SU-DHL-6 (cell line): ENCODE measurements around the gene ITGA11.

Experiments used
- H2AFZ ChIP-seq: fragments of 200-600 bp; sonication (generic); 2 replicates; pipeline ENCODE4 v1.6.1; 2014; ENCODE audit warnings: low read depth, mild to moderate bottlenecking, moderate library complexity, mixed read lengths, antibody characterized with exemption, low read length; ENCODE audit not compliant: severe bottlenecking
- H3F3A ChIP-seq: fragments of 200-600 bp; shearing (Covaris generic); 2 replicates; pipeline ENCODE4 v1.6.0; 2016; ENCODE audit warnings: antibody characterized with exemption, mild to moderate bottlenecking; ENCODE audit not compliant: insufficient read depth
- H3K27ac ChIP-seq: fragments of 200-600 bp; sonication (generic); 2 replicates; pipeline ENCODE4 v1.5.1; 2016; ENCODE audit warnings: low read depth, mild to moderate bottlenecking, low read length, moderate library complexity, mixed read lengths
- H3K27me3 ChIP-seq: fragments of 200-600 bp; sonication (generic), shearing (Covaris generic); 2 replicates; pipeline ENCODE4 v1.6.0; 2014; ENCODE audit warnings: mild to moderate bottlenecking, low read length
- H3K36me3 ChIP-seq: fragments of 200-600 bp; sonication (generic); 2 replicates; pipeline ENCODE4 v1.6.1; 2014; ENCODE audit warnings: mild to moderate bottlenecking, low read length, mixed read lengths
- H3K4me2 ChIP-seq: fragments of 300-600, 200-600 bp; shearing (Covaris generic), sonication (generic); 2 replicates; pipeline ENCODE4 v1.6.0; 2014; ENCODE audit warnings: low read length, low read depth, mild to moderate bottlenecking; ENCODE audit not compliant: poor library complexity, severe bottlenecking
- H3K4me3 ChIP-seq: fragments of 200-600 bp; sonication (generic); 2 replicates; pipeline ENCODE4 v1.5.1; 2014; ENCODE audit warnings: antibody characterized with exemption, low read length, mild to moderate bottlenecking, mixed read lengths; ENCODE audit not compliant: insufficient read depth, poor library complexity, severe bottlenecking
- H3K79me2 ChIP-seq: fragments of 200-600 bp; sonication (generic); 2 replicates; pipeline ENCODE4 v1.6.1; 2014; ENCODE audit warnings: mild to moderate bottlenecking, low read length, moderate library complexity; ENCODE audit not compliant: insufficient read depth
- H3K9ac ChIP-seq: fragments of 200-600 bp; sonication (generic); 2 replicates; pipeline ENCODE4 v1.7.0; 2014; ENCODE audit warnings: mild to moderate bottlenecking, low read length
- H3K9me2 ChIP-seq: fragments of 200-600 bp; sonication (generic); replicated peaks from 2 replicates; pipeline ENCODE4 v1.6.1; 2014; ENCODE audit warnings: low read length; ENCODE audit not compliant: insufficient read depth
- H3K9me3 ChIP-seq: fragments of 200-600 bp; sonication (generic); 2 replicates; pipeline ENCODE4 v1.6.1; 2014; ENCODE audit warnings: low read length, mixed read lengths; ENCODE audit not compliant: insufficient read depth
- H4K20me1 ChIP-seq: fragments of 200-600 bp; sonication (generic); 2 replicates; pipeline ENCODE4 v1.6.1; 2014; ENCODE audit warnings: low read depth, mild to moderate bottlenecking, antibody characterized with exemption, low read length, moderate library complexity, mixed read lengths
- EZH2phosphoT487 ChIP-seq: fragments of 200-600 bp; sonication (generic), shearing (Covaris generic); conservative IDR thresholded peaks from 2 replicates; pipeline ENCODE4 v1.6.1; 2018; ENCODE audit warnings: mild to moderate bottlenecking, antibody characterized with exemption, low read length, moderate library complexity, mixed read lengths
- TF ChIP-seq, protein P1 (sequence below): fragments of 200-600 bp; sonication (generic); IDR thresholded peaks from one replicate; pipeline ENCODE4 v1.5.1; 2017; ENCODE audit warnings: antibody characterized with exemption, mild to moderate bottlenecking, low read length, moderate library complexity; ENCODE audit not compliant: insufficient read depth, poor library complexity, severe bottlenecking

ITGA11 gene

DNA sequence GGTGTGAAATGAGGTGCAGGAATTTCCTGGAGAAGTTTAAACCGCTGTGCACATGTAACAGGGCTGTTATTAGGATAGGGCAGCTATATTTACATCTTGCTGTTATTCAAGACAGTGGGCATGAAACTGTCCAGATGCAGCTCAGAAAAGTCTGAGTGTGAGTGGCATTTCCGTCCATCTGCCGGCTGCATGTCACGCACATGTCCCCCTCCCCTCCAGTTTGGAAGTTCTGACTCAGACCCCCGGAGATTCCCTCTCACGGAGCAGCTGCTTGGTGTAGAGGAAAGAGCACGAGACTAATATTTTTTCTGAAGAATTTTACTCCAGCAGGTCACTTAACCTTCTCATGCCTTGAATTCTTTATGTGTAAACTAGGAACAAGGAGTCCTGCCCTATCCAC, 84.6 kb downstream of the ITGA11 start:
- H3F3A ChIP-seq, result no peaks in the 10 kb centered on the region
- TF ChIP-seq, protein P1, sequence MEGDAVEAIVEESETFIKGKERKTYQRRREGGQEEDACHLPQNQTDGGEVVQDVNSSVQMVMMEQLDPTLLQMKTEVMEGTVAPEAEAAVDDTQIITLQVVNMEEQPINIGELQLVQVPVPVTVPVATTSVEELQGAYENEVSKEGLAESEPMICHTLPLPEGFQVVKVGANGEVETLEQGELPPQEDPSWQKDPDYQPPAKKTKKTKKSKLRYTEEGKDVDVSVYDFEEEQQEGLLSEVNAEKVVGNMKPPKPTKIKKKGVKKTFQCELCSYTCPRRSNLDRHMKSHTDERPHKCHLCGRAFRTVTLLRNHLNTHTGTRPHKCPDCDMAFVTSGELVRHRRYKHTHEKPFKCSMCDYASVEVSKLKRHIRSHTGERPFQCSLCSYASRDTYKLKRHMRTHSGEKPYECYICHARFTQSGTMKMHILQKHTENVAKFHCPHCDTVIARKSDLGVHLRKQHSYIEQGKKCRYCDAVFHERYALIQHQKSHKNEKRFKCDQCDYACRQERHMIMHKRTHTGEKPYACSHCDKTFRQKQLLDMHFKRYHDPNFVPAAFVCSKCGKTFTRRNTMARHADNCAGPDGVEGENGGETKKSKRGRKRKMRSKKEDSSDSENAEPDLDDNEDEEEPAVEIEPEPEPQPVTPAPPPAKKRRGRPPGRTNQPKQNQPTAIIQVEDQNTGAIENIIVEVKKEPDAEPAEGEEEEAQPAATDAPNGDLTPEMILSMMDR, result no peak
- no peak for TF ChIP-seq EZH2phosphoT487
- no peak overlapping the region for H3K4me2 ChIP-seq
- no peaks in the 10 kb centered on the region for H3K36me3 ChIP-seq
- no peaks in the 10 kb centered on the region for H3K27me3 ChIP-seq
- no peak overlapping the region for H3K4me3 ChIP-seq
- no peaks in the 10 kb centered on the region for H3K79me2 ChIP-seq
- no peak overlapping the region for H3K9ac ChIP-seq
- no peak overlapping the region for H2AFZ ChIP-seq
- no peaks in the 10 kb centered on the region for H3K9me3 ChIP-seq
- H3K9me2 ChIP-seq, result no peaks in the 10 kb centered on the region
- no peaks in the 10 kb centered on the region for H4K20me1 ChIP-seq
- H3K27ac ChIP-seq, result no peak overlapping the region

DNA sequence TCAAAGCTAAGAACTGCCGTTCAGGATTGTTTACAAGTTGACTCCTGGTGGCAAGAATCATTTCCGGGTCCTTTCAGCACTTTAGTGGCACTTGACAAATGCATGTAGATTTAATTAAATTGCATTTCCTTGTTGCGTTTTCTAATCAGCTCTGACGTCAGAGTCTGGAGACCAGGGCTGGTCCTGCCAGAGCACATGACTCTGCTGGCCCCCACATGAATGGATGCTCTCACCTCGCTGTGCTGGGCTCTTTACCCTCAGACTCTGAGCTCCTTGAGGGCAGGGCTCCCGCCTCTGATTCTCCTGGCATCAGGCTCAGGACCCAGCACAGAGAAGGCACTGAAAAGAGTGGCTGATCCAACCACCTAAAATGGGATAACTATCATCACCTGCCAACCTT, 85.0 kb downstream of the ITGA11 start:
- no peak overlapping the region for H2AFZ ChIP-seq
- no peaks in the 10 kb centered on the region for H3K79me2 ChIP-seq
- H3K9me3 ChIP-seq, result no peaks in the 10 kb centered on the region
- no peak overlapping the region for H3K9ac ChIP-seq
- H3K27ac ChIP-seq, result no peak overlapping the region
- H3K4me3 ChIP-seq, result no peak overlapping the region
- H3K36me3 ChIP-seq, result no peaks in the 10 kb centered on the region
- H3K27me3 ChIP-seq, result no peaks in the 10 kb centered on the region
- no peak overlapping the region for H3K4me2 ChIP-seq
- no peaks in the 10 kb centered on the region for H3F3A ChIP-seq
- H3K9me2 ChIP-seq, result no peaks in the 10 kb centered on the region
- H4K20me1 ChIP-seq, result no peaks in the 10 kb centered on the region
- no peak for TF ChIP-seq EZH2phosphoT487

DNA sequence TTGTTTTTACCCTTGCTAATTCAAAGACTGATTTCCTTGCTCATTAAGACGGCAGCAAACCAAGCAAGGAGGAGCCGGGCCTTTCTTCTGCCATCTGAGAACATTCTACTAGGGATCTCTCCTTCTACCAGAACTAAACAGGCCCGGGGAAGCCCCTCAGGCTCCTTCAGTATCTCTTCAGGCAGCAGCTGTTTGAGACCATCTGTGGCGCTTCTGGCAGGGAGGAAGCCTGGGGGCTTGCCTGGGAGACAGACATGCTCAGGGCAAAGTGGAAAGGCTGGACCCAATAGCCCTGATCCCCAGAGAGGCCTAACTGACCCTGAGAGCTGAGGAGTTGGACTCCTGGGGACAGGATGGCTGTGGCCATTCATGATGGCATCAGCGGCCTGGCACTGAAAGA, 86.5 kb downstream of the ITGA11 start:
- Histone ChIP-seq H3K27ac (no peak overlapping the region), H4K20me1 (no peaks in the 10 kb centered on the region), H3K9me3 (no peaks in the 10 kb centered on the region), H3K27me3 (no peaks in the 10 kb centered on the region), H3K9me2 (no peaks in the 10 kb centered on the region), H3K4me3 (no peak overlapping the region), H2AFZ (no peak overlapping the region), H3F3A (no peaks in the 10 kb centered on the region), H3K79me2 (no peaks in the 10 kb centered on the region), H3K9ac (no peak overlapping the region), H3K4me2 (no peak overlapping the region), H3K36me3 (no peaks in the 10 kb centered on the region)
- TF ChIP-seq, protein P1, result no peak
- TF ChIP-seq EZH2phosphoT487, result no peak

DNA sequence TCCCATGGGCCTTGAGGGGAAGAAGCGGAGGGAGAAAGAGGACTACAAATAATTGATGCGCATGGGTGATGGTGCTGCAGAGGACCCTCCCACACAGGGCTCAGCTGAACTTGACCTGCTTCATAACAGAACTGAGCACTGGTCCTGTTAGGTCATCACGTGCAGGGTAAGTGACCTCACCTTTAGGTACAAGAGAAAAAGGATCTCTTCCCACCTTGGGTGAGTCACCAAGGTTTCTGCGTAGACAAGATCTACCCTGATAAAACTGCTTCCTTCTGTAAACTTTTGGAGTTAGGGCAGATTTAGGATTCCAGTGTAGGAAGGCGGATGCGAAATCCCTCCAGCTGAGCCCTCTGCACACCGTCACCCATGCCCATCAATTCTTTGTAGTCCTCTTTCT, 87.4 kb downstream of the ITGA11 start:
- Histone ChIP-seq H3K79me2 (no peaks in the 10 kb centered on the region), H3K27ac (no peak overlapping the region), H3K9me2 (no peaks in the 10 kb centered on the region), H3K4me3 (no peak overlapping the region), H3K9ac (no peak overlapping the region), H2AFZ (no peak overlapping the region), H3K36me3 (no peaks in the 10 kb centered on the region), H3F3A (no peaks in the 10 kb centered on the region), H4K20me1 (no peaks in the 10 kb centered on the region), H3K27me3 (no peaks in the 10 kb centered on the region), H3K9me3 (no peaks in the 10 kb centered on the region), H3K4me2 (no peak overlapping the region)
- TF ChIP-seq EZH2phosphoT487, result no peak
- TF ChIP-seq, protein P1, result no peak
